PFSK-1 (cell line): ENCODE data around the gene ETFA.

ENCODE experiments used
- FOXP2 ChIP-seq: optimal IDR thresholded peaks from 2 replicates; pipeline ENCODE3; 2011; ENCODE audit warnings: borderline replicate concordance, control low read depth, inconsistent platforms; ENCODE audit not compliant: insufficient read depth; ENCODE audit errors: extremely low read length, extremely low read depth
- POLR2AphosphoS5 ChIP-seq: IDR thresholded peaks from 2 replicates; pipeline ENCODE4 v1.6.1; 2012; ENCODE audit warnings: low read depth, mild to moderate bottlenecking, control low read depth, low read length, moderate library complexity
- REST ChIP-seq, 2 experiments: IDR thresholded peaks; 2 replicates each; pipeline versions ENCODE4 v1.6.1 to v1.8.0; 2011 to 2012; ENCODE audit warnings: low read depth in 2 of 2, low read length in 2 of 2, control low read depth in 1 of 2, inconsistent platforms in 1 of 2, mild to moderate bottlenecking in 1 of 2, moderate library complexity in 1 of 2; ENCODE audit not compliant: insufficient read depth in 1 of 2
- SIN3A ChIP-seq: IDR thresholded peaks from 2 replicates; pipeline ENCODE4 v1.6.1; 2012; ENCODE audit warnings: mild to moderate bottlenecking, low read length, moderate library complexity, borderline replicate concordance; ENCODE audit not compliant: insufficient read depth
- TAF1 ChIP-seq: IDR thresholded peaks from 2 replicates; pipeline ENCODE4 v1.6.1; 2012; ENCODE audit warnings: low read length, control low read depth, borderline replicate concordance; ENCODE audit not compliant: insufficient read depth

ETFA gene

GRCh38 chr15:76258460-76258859, 52.8 kb downstream of the ETFA start:
- TF ChIP-seq SIN3A (no peak), REST (IDR thresholded peaks at IDR 0.05; ENCODE audit: insufficient read depth in 1 of 2, low read depth in 2 of 2, low read length in 2 of 2) (no peak), TAF1 (no peak)

GRCh38 chr15:76253691-76254473, 57.4 kb downstream of the ETFA start:
- TF ChIP-seq FOXP2, result no peak

- TF ChIP-seq POLR2AphosphoS5 (no peak), TAF1 (no peak), SIN3A (no peak), FOXP2 (no peak), REST (IDR thresholded peaks at IDR 0.05; ENCODE audit: insufficient read depth in 1 of 2, low read depth in 2 of 2, low read length in 2 of 2) (no peak)
Observed at GRCh38 chr15:76252249-76252648, 59.0 kb downstream of the ETFA start.

- no peak for TF ChIP-seq SIN3A
- no peak for TF ChIP-seq TAF1
- TF ChIP-seq POLR2AphosphoS5, result no peak
- no peak for TF ChIP-seq REST (IDR thresholded peaks at IDR 0.05; ENCODE audit: insufficient read depth in 1 of 2, low read depth in 2 of 2, low read length in 2 of 2)
Observed at GRCh38 chr15:76251717-76252116, 59.6 kb downstream of the ETFA start.

GRCh38 chr15:76245072-76245610, 66.1 kb downstream of the ETFA start:
- TF ChIP-seq POLR2AphosphoS5 (no peak), SIN3A (no peak), TAF1 (no peak), REST (IDR thresholded peaks at IDR 0.05; ENCODE audit: insufficient read depth in 1 of 2, low read depth in 2 of 2, low read length in 2 of 2) (no peak), FOXP2 (no peak)
